Testis (tissue), 2 donors: Measurements from ENCODE around the gene B3GNT3.

Experiments used
- POLR2A ChIP-seq: fragments of 450-650 bp; IDR thresholded peaks from one replicate; pipeline ENCODE4 v1.6.1; 2017; ENCODE audit warnings: antibody characterized with exemption, mild to moderate bottlenecking, moderate library complexity
- TF ChIP-seq, protein P1 (sequence below), 3 experiments: fragments of 450-650 bp in 2 of 3; fragments of 200-600 bp in 1 of 3; sonication (generic) in 1 of 3; IDR thresholded peaks; one replicate each; pipeline ENCODE4 v1.5.1; 2016 to 2019; ENCODE audit warnings: antibody characterized with exemption in 3 of 3, mild to moderate bottlenecking in 2 of 3, moderate library complexity in 1 of 3

GRCh38 chr19:17787274-17787913 is 7.5 kb upstream of the B3GNT3 start:
- TF ChIP-seq POLR2A: no peak
- TF ChIP-seq, protein P1, sequence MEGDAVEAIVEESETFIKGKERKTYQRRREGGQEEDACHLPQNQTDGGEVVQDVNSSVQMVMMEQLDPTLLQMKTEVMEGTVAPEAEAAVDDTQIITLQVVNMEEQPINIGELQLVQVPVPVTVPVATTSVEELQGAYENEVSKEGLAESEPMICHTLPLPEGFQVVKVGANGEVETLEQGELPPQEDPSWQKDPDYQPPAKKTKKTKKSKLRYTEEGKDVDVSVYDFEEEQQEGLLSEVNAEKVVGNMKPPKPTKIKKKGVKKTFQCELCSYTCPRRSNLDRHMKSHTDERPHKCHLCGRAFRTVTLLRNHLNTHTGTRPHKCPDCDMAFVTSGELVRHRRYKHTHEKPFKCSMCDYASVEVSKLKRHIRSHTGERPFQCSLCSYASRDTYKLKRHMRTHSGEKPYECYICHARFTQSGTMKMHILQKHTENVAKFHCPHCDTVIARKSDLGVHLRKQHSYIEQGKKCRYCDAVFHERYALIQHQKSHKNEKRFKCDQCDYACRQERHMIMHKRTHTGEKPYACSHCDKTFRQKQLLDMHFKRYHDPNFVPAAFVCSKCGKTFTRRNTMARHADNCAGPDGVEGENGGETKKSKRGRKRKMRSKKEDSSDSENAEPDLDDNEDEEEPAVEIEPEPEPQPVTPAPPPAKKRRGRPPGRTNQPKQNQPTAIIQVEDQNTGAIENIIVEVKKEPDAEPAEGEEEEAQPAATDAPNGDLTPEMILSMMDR (IDR thresholded peaks at IDR 0.05): no peak
